Thoracic aorta (tissue), 2 donors: Measurements from ENCODE around the gene CD300E. TPM values are rescaled to one million over a fixed set of nuclear protein-coding genes. Genes with fewer than 3 reads are reported as not detected.
"Not testable (repeated sequence)": the region's sequence is repeated elsewhere in the genome, so short reads cannot be mapped to it uniquely, and the experiment has no call there.

Source experiments
- ATAC-seq: fragments of 150-250 bp; one replicate; pipeline ENCODE4 v1.8.0; 2017; ENCODE audit warnings: low read depth; ENCODE audit not compliant: insufficient number of reproducible peaks, low FRiP score
- DNase-seq: peaks from one replicate; pipeline ENCODE4 v3.0.0-alpha.2; 2020; ENCODE audit warnings: low spot score
- H3K27ac ChIP-seq, 2 donors: fragments of 200-600 bp; sonication (generic); 1 replicate in 1 of 2; 2 replicates in 1 of 2; pipeline ENCODE4 v1.5.1; 2016; ENCODE audit warnings: mild to moderate bottlenecking in 2 of 2, moderate library complexity in 2 of 2
- H3K27me3 ChIP-seq: fragments of 200-600 bp; sonication (generic); replicated peaks from 2 replicates; pipeline ENCODE4 v1.6.0; 2016; ENCODE audit warnings: mild to moderate bottlenecking; ENCODE audit not compliant: insufficient read depth
- H3K36me3 ChIP-seq: fragments of 200-600 bp; sonication (generic); one replicate; pipeline ENCODE4 v1.5.1; 2016
- H3K4me1 ChIP-seq, 2 donors: fragments of 200-600 bp; sonication (generic); 1 replicate in 1 of 2; 2 replicates in 1 of 2; pipeline versions ENCODE4 v1.5.1 to v1.6.0; 2016; ENCODE audit warnings: low read depth in 2 of 2, mild to moderate bottlenecking in 1 of 2; ENCODE audit not compliant: control insufficient read depth in 1 of 2
- H3K4me3 ChIP-seq: fragments of 200-600 bp; sonication (generic); 2 replicates; pipeline ENCODE4 v1.5.1; 2016; ENCODE audit warnings: mild to moderate bottlenecking
- H3K9me3 ChIP-seq: fragments of 200-600 bp; sonication (generic); 2 replicates; pipeline ENCODE4 v1.5.1; 2016
- CTCF ChIP-seq: fragments of 200-600 bp; sonication (generic); IDR thresholded peaks from one replicate; pipeline ENCODE4 v1.5.1; 2019; ENCODE audit warnings: antibody characterized with exemption
- total RNA-seq, 2 donors: library from RNA; depleted of rRNA; stranded (reverse); fragments of >200 nt; gene quantifications; one replicate each; pipeline versions ENCODE4 v1.1.0 to v1.2.3, GENCODE V29; 2016

CD300E gene
- total RNA-seq, 2 donors from 2014 or later: 0.14 to 10.4 TPM

DNA sequence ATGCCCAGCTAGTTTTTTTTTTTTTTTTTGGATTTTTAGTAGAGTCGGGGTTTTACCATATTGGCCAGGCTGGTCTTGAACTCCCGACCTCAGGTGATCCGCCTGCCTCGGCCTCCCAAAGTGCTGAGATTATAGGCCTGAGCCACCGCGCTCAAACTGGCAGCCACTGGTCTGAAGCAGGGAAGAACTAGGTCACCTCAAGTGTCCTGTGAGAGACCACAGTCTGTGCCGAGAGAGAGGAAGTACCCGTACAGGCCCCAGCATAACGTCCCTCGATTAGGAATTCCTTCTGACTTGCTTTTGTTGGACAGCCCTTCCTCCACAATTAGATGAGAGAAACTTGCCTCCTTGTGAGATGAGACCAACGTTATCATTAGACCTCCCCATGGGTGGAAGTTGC lies 13.7 kb upstream of the CD300E start:
- ATAC-seq: no peak
- TF ChIP-seq CTCF: no peak

GRCh38 chr17:74636541-74637085 lies 13.1 kb upstream of the CD300E start:
- H3K4me3 ChIP-seq, DNase-seq, H3K4me1 ChIP-seq, H3K36me3 ChIP-seq, ATAC-seq, H3K9me3 ChIP-seq, H3K27ac ChIP-seq, H3K27me3 ChIP-seq: not testable (repeated sequence)

More for the DNA sequence above, 13.7 kb upstream of the CD300E start:
- Histone ChIP-seq H3K36me3 (no peaks in the 10 kb centered on the region), H3K4me3 (no peak overlapping the region), H3K4me1 (no peaks in the 10 kb centered on the region), H3K9me3 (no peaks in the 10 kb centered on the region), H3K27ac (no peak overlapping the region), H3K27me3 (no peaks in the 10 kb centered on the region)
- DNase-seq: no peak

DNA sequence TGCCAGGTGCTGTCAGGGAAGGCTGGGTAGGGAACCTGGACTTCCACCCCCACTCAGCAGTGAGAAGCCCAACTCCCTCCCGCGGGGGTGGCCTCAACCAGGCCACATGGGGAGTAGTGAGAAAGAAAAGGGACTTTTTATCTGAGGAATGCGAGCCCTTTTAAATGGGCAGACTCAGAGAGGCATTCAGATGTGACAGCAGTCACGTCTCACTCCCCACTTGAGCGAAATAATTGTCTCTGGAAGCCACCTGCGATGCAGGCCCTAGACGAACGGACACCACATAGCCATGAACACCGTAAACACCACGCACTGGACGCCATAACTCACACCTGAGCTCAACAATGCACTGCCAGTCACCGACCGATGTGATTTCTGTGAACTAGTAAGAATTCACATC lies 11.9 kb upstream of the CD300E start:
- H3K36me3 ChIP-seq: no peaks in the 10 kb centered on the region
- no peaks in the 10 kb centered on the region for H3K4me1 ChIP-seq
- no peak overlapping the region for H3K27ac ChIP-seq
- H3K27me3 ChIP-seq: no peaks in the 10 kb centered on the region
- no peak for DNase-seq
- no peak for TF ChIP-seq CTCF
- no peak for ATAC-seq
- H3K9me3 ChIP-seq: no peaks in the 10 kb centered on the region
- H3K4me3 ChIP-seq: no peak overlapping the region

- Histone ChIP-seq H3K27ac (no peak overlapping the region), H3K27me3 (no peaks in the 10 kb centered on the region), H3K4me3 (no peak overlapping the region), H3K4me1 (no peaks in the 10 kb centered on the region), H3K9me3 (no peaks in the 10 kb centered on the region), H3K36me3 (no peaks in the 10 kb centered on the region)
- no peak for DNase-seq
- TF ChIP-seq CTCF: no peak
- no peak for ATAC-seq
Measured at GRCh38 chr17:74633326-74633725, 9.8 kb upstream of the CD300E start.

GRCh38 chr17:74632617-74633016 lies 9.1 kb upstream of the CD300E start:
- DNase-seq: no peak
- Histone ChIP-seq H3K4me1 (no peaks in the 10 kb centered on the region), H3K36me3 (no peaks in the 10 kb centered on the region), H3K9me3 (no peaks in the 10 kb centered on the region), H3K27me3 (no peaks in the 10 kb centered on the region), H3K27ac (no peak overlapping the region), H3K4me3 (no peak overlapping the region)
- no peak for ATAC-seq
- no peak for TF ChIP-seq CTCF
